NB4 (cell line): Measurements from ENCODE around the gene USP10.

Experiments
- MYC ChIP-seq: IDR thresholded peaks from 2 replicates; pipeline ENCODE4 v1.6.1; 2011; ENCODE audit warnings: low read depth, low read length
- TF ChIP-seq, protein P1 (sequence below): IDR thresholded peaks from one replicate; pipeline ENCODE4 v1.5.1; 2012; ENCODE audit warnings: low read depth, low read length

DNA sequence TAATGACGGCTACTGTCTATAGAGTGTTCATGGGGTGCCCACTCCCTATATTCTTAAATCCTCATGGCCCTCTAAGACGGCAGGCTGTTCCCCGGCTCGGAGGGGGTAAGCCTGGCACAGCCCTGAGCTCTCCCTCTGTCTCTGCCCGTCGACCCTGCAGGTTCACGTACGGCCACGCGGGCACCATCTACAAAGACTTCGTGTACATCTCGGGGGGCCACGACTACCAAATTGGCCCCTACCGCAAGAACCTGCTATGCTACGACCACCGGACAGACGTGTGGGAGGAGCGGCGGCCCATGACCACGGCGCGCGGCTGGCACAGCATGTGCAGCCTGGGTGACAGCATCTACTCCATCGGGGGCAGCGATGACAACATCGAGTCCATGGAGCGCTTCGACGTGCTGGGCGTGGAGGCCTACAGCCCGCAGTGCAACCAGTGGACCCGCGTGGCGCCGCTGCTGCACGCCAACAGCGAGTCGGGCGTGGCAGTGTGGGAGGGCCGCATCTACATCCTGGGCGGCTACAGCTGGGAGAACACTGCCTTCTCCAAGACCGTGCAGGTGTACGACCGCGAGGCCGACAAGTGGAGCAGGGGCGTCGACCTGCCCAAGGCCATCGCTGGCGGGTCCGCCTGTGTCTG is 38.3 kb upstream of the USP10 start:
- TF ChIP-seq, protein P1, sequence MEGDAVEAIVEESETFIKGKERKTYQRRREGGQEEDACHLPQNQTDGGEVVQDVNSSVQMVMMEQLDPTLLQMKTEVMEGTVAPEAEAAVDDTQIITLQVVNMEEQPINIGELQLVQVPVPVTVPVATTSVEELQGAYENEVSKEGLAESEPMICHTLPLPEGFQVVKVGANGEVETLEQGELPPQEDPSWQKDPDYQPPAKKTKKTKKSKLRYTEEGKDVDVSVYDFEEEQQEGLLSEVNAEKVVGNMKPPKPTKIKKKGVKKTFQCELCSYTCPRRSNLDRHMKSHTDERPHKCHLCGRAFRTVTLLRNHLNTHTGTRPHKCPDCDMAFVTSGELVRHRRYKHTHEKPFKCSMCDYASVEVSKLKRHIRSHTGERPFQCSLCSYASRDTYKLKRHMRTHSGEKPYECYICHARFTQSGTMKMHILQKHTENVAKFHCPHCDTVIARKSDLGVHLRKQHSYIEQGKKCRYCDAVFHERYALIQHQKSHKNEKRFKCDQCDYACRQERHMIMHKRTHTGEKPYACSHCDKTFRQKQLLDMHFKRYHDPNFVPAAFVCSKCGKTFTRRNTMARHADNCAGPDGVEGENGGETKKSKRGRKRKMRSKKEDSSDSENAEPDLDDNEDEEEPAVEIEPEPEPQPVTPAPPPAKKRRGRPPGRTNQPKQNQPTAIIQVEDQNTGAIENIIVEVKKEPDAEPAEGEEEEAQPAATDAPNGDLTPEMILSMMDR = no peak
- no peak for TF ChIP-seq MYC
